Measurements from ENCODE around the gene MYO1G.

GRCh38 chr7:45028138-45028919 lies 49.5 kb upstream of the MYO1G start:
- TF ChIP-seq CTCF (IDR thresholded peaks at IDR 0.05; ENCODE audit: poor library complexity) = no peak
- TF ChIP-seq EZH2 (IDR thresholded peaks at IDR 0.05; ENCODE audit: borderline replicate concordance) = no peak

All from hepatocyte (in vitro differentiated cells).